Limb (tissue), 2 donors: ENCODE measurements around the gene B3GALT6.
"Not testable (repeated sequence)": the region's sequence is repeated elsewhere in the genome, so short reads cannot be mapped to it uniquely, and the experiment has no call there.

Source experiments
- DNase-seq, 2 donors: peaks; one replicate each; pipeline ENCODE4 v3.0.0-alpha.2; 2016; ENCODE audit errors: extremely low spot score in 2 of 2

Gene B3GALT6

DNA sequence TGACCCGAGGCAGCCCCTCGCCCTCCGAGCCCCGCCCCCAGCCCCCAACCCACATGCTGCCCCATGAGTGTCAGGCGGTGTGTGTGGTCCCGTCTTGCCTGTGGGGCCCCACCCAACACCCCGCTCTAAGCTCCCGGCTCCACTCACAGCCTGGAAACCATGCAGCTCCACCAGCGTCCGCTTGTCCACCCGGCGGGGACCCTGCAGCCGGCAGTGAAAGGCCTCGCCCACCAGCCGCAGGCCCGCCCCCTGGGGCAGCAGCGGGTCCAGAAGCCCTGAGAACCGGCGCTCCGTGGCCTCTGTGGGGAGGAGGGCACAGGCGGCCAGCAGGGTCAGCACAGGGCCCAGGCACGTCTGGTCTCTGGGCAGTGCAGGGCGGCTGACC is 11.8 kb downstream of the B3GALT6 start:
- DNase-seq, result no peak

GRCh38 chr1:1244192-1244811 is 12.3 kb downstream of the B3GALT6 start:
- DNase-seq, result no peak

DNA sequence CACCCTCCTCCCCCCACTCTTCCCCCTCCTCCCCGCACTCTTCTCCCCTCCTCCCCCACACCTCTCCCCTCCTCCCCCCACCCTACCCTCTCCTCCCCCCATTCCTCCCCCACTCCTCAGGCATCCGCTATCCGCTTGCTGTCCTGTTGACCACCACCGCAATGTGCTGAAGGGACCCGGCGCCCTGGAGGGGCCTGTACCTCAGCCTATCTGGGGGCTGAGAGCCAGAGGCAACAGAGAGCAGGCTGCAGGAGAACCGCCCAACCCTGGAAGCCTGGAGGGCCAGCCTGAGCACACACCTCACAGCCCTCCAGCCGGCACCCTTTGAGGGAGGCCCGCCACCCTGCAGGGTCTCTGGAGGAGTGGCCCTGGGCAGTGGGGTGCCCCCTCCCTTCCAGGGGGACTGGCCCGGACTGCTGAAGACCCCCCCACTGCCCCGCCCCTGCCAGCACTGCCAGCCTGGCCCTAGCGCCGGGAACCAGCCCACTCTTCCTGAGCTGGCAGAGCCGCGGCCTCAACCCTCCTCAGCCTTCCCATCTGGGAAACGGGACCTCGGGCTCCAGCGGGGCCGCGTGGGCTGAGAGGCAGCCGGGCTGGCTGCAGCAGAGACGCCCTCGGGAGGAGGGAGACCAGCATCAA is 13.3 kb downstream of the B3GALT6 start:
- no peak for DNase-seq

DNA sequence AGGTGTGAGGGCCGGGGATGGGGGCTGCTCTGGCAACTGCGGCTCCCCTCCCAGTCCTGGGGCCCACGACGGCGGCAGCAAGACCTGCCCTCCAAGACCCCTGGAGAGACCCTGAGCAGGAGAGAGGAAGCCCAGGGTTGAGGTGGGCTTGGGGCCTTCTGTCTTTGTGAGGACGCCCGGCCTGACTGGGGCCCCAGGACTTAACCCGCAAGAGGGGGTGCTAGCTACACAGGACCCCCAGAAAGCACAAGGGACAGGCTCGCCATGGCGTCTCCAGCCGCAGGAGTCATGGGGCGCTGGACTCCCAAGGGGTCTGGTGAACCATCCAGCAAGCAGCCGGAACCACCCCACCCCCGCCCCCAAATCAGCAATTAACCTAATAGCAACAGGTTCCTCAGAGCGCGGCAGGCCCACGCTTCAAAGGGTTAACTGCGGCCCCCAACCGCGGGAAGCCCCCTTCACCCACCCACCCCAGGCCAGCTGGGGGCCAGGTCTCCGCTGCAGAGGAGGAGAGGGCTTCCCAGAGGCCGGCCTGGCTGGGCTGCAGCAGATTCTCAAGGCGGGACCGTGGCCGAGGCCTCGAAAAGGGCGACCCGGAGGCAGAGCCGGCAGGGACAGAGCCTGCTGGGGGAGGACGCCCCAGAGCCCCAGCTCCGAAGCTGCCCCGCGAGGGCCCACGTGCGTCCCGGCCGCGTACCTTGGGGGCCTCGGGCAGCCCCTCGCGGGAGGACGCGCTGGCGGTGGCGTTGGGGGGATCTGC is 14.0 kb downstream of the B3GALT6 start:
- DNase-seq, result no peak

GRCh38 chr1:1246577-1247340 is 14.7 kb downstream of the B3GALT6 start, which contains the start of gene C1QTNF12:
Gene C1QTNF12, minus strand, starts transcription at chr1:1246722. Its CDS starts 32 bp downstream, at chr1:1246690.
- no peak for DNase-seq

GRCh38 chr1:1247341-1247913 is 15.4 kb downstream of the B3GALT6 start:
- no peak for DNase-seq

- not testable (repeated sequence) for DNase-seq
Measured at GRCh38 chr1:1248009-1248913, 16.2 kb downstream of the B3GALT6 start.

DNA sequence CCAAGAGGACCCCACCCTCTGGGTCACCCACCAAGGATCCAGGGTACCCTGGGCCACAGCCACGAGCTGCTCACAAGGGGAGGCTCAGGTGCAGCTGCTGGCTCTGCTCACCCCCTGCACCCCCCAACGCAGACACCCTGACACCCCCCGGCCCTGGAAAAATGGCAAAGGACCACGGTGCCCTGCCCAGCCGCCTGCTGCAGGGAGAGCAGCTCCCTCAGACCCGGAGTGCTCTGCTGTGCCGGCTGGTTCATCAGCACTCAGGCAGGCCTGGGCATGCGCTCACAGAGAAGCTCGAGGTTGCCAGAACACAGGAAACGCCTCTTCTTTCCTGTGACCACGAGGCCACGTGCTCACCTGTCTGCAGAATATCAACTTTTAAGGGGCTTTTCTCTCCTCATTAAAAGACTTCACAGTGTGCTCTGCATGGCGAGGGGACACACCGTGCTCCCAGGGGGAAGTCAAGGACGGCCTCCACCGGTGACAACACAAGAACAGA is 18.8 kb downstream of the B3GALT6 start:
- no peak for DNase-seq

DNA sequence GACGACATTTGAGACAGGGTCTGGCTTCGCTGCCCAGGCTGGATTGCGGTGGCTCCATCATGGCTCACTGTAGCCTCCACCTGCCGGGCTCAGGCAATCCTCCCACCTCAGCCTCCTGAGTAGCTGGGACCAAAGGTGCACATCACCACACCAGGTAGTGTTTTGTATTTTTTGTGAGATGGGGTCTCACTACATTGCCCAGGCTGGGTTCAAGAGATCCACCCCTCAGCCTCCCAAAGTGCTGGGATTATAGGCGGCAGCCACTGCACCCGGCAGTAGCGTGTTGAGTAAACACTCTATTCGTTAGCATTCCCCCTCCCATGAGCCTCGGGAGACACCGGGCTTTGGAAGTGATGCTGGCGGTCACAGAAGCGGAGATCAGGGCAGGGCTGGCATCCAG is 21.3 kb downstream of the B3GALT6 start:
- no peak for DNase-seq

DNA sequence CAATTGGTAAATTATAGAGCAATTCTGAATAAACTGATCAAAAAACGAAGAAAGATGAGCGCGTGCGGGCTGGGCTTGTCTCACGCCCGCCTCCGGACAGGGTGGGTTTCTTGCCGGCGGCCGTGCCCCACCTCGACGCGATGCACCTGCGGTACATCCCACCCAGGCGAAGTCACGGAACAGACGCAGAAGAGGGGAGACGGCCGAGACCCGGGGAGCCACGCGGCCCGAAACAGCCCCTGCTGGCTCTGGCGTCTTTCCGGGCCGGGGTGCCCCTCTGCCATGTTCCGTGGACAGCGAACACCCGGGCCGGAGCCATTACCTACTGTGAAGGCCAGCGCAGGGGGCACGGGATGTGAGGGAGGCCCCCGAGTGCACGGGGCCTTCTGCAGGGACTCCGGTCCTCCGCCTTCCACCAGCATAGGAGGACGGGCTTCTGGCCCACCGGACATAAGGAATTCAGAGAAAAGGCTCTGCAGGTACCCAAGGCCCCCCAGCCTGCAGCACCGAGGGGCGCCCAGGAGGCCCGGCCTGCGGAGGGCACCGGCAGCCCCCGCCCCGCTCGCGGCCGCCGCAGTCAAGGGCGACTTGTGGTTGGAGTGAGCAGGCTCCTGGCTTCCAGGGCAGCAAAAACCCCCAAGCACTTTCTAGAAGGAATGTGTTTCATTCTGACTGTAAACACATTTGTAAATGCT is 22.1 kb downstream of the B3GALT6 start:
- DNase-seq, result no peak

DNA sequence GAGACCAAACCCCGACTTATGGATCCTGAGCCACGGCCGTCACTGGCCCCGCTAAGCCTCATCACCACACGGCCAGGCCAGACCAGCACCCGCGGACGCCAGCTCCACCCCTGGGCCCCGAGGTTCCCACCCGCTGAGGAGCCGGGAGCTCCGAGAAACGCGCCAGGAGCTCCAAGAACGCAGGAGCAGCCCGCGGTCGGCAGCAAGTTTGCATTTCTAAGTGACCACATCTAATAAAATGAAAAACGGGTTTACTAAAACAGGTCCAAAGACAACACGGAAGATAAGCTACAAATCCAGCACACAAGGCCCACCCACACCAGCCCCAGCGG is 22.6 kb downstream of the B3GALT6 start:
- no peak for DNase-seq

DNA sequence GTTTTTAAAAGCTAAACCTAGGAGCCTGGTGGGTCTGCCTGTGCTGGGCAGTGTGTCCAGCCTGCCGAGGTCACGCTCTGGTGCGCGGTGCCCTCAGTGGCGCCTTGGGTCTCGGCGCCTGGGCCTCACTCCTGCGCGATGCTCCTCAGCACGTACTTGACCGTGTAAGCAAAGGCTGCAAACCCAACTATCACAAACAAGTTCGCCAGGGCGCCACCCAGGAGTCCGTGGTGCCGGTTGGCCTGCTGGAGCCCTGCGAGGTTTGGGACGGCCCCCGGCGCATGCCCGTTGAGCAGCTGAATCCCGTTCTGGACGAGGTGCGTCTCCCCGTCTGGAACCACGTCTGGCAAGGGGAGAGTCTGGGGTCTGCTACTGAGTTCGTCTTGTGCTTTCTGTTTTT is 23.0 kb downstream of the B3GALT6 start:
- DNase-seq, result no peak

DNA sequence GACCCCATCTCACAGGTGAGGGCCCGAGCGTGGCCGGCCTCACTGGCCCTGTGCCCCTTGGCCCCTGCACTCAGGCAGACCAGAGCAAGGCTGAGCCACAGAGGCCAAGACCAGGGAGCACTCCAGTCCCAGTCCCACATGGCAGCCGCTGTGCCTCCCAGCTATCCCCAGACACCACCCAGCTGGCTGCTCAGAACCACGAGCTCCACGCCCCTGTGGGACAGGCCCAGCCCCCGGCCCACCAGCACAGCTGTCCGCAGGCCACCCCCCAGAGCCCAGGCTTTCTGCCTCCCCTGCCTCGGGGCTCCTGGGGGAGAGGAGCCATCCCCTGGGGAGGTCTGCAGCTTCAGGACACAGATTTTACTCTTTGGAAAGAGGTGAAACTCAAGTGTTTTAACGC is 23.6 kb downstream of the B3GALT6 start:
- no peak for DNase-seq

DNA sequence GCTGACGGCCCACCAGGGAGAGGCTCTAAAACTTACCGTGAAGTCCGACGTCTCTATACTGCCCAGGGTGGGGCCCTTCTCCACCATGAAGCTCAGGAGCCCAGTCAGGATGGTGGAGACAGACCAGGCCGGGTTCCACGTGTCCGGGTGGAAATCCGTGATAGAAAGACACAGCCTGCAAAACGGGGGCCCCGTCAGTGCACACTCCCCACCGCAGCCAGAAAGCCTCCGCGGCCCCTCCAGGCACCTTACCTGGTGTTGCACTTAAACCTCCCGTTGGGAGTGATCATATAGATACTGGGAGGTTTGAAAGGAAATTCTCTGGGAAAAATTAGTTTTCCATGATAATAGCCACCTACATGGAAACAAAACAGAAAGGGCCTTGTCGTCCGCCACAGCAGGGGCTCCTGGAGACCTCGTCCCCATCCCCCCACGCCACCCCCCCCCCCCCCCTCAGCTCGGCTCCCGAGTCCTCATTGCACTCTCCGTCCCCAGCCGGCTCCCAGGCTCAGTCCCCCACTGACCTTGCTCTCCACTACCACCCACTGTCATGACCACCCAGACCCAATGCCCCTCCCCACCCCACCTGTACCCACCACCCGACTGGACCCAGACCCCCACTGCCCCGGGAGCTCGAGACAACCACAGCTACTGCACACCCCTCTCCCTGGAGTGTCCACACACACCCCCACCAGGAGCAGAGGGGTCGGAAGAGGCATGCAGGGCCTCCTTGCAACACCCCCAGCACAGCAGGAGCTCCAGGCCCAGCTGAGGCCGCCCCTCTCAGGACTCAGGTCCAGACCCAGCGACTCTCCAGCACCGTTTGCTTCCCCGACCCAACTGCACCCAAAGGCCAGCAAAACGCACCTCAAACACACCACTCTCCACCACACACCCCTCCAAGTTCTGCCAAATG is 25.2 kb downstream of the B3GALT6 start:
- DNase-seq, result no peak

GRCh38 chr1:1259119-1259488 is 27.1 kb downstream of the B3GALT6 start:
- DNase-seq, result no peak

GRCh38 chr1:1259540-1259939 is 27.5 kb downstream of the B3GALT6 start:
- DNase-seq, result no peak

DNA sequence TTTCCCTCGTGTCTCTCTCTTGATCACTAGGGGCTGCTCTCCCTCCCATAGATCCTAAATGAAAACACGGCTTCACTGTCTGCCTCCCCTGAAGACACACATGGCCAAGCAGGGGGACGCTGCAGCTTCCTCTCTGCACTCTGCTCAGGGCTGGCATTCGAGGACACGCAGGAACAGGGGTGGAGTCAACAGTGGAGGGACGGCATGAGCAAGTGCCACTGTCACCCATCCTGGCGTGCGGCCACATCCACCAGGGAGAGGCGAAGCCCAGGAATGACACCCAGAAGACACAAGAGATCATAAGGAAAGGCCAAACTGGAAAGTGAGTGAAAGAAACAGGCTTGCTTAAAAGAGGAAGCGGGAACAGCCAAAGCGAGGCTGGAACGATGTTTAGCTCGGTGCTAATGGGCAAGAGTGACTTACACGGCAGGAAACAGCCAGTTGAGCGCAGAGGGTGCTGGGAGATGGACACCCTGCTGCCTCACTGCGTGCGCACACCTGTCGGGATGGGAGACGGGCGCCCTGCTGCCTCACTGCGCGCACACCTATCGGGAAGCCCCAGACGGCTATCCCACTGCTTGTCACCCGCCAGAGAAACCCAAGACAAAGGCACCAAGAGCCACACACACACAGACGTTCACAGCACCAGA is 28.0 kb downstream of the B3GALT6 start:
- no peak for DNase-seq

GRCh38 chr1:1260843-1261560 is 29.0 kb downstream of the B3GALT6 start:
- DNase-seq, result no peak
